HG03457 (cell line): ENCODE data around the gene SLC13A5.

Source experiments
- ATAC-seq: cut with Tn5 transposase; IDR thresholded peaks from one replicate; pipeline ENCODE4 v1.9.1; 2021; ENCODE audit warnings: moderate number of reproducible peaks; ENCODE audit not compliant: unreplicated experiment

SLC13A5 gene

GRCh38 chr17:6684881-6685767 lies 28.0 kb downstream of the SLC13A5 start:
- ATAC-seq, result no peak

- no peak for ATAC-seq
Observed at GRCh38 chr17:6684460-6684783, 28.7 kb downstream of the SLC13A5 start.

GRCh38 chr17:6683730-6684459 lies 29.3 kb downstream of the SLC13A5 start:
- no peak for ATAC-seq

GRCh38 chr17:6683081-6683684 lies 30.0 kb downstream of the SLC13A5 start:
- ATAC-seq, result no peak

GRCh38 chr17:6682339-6682738 lies 30.8 kb downstream of the SLC13A5 start:
- no peak for ATAC-seq

- no peak for ATAC-seq
Observed at GRCh38 chr17:6681671-6682070, 31.5 kb downstream of the SLC13A5 start.

GRCh38 chr17:6681176-6681575 lies 32.0 kb downstream of the SLC13A5 start:
- ATAC-seq, result no peak

- no peak for ATAC-seq
Observed at GRCh38 chr17:6679241-6679640, 33.9 kb downstream of the SLC13A5 start.

GRCh38 chr17:6677946-6678345 lies 35.2 kb downstream of the SLC13A5 start:
- no peak for ATAC-seq

GRCh38 chr17:6677158-6677831 lies 35.9 kb downstream of the SLC13A5 start:
- ATAC-seq, result no peak

- ATAC-seq, result no peak
Observed at GRCh38 chr17:6676802-6677157, 36.4 kb downstream of the SLC13A5 start.

GRCh38 chr17:6675201-6675825 lies 37.9 kb downstream of the SLC13A5 start:
- no peak for ATAC-seq

- ATAC-seq, result no peak
Observed at GRCh38 chr17:6674586-6674985, 38.6 kb downstream of the SLC13A5 start.

GRCh38 chr17:6671431-6671830 lies 41.7 kb downstream of the SLC13A5 start:
- no peak for ATAC-seq

GRCh38 chr17:6670999-6671398 lies 42.2 kb downstream of the SLC13A5 start:
- no peak for ATAC-seq

GRCh38 chr17:6670571-6670970 lies 42.6 kb downstream of the SLC13A5 start:
- ATAC-seq, result no peak

GRCh38 chr17:6669479-6670212 lies 43.5 kb downstream of the SLC13A5 start:
- no peak for ATAC-seq

- ATAC-seq, result no peak
Observed at GRCh38 chr17:6668727-6669425, 44.3 kb downstream of the SLC13A5 start.

- ATAC-seq, result no peak
Observed at GRCh38 chr17:6668219-6668618, 45.0 kb downstream of the SLC13A5 start.

- ATAC-seq, result no peak
Observed at GRCh38 chr17:6667516-6667915, 45.7 kb downstream of the SLC13A5 start.
